HepG2 (cell line): ENCODE measurements around the gene RBM12. TPM values are rescaled to one million over a fixed set of nuclear protein-coding genes. Genes with fewer than 3 reads are reported as not detected.
A peak's percentile ranks its signal among the peaks of the same experiment; 100 is the strongest.

Source experiments
- GPN1 ChIP-seq: sonication (generic); formaldehyde crosslinking; IDR thresholded peaks from 2 replicates; pipeline ENCODE4 v1.5.1; 2020; ENCODE audit warnings: missing genetic modification reagents, borderline replicate concordance
- HNF4A ChIP-seq: sonication (generic); formaldehyde crosslinking; IDR thresholded peaks from 2 replicates; pipeline ENCODE4 v1.4.0; 2020; ENCODE audit warnings: missing genetic modification reagents
- HNRNPK ChIP-seq: fragments of 200-400 bp; formaldehyde crosslinking; IDR thresholded peaks from 2 replicates; pipeline ENCODE4 v1.6.1; 2018; ENCODE audit warnings: low read length, low read depth, moderate library complexity, mild to moderate bottlenecking; ENCODE audit not compliant: poor library complexity, severe bottlenecking
- RFX5 ChIP-seq: IDR thresholded peaks from 2 replicates; pipeline ENCODE4 v1.6.1; 2011; ENCODE audit warnings: low read depth, low read length, improper control_type of control experiment
- TERF1 ChIP-seq: sonication (generic); formaldehyde crosslinking; IDR thresholded peaks from 2 replicates; pipeline ENCODE4 v1.8.0; 2022; ENCODE audit warnings: mild to moderate bottlenecking, missing genetic modification reagents, moderate library complexity
- ZFP36L1 ChIP-seq: sonication (generic); formaldehyde crosslinking; IDR thresholded peaks from 2 replicates; pipeline ENCODE4 v1.8.0; 2022; ENCODE audit warnings: mild to moderate bottlenecking, missing genetic modification reagents, moderate library complexity
- ZMAT3 ChIP-seq: sonication (generic); formaldehyde crosslinking; conservative IDR thresholded peaks from 2 replicates; pipeline ENCODE4 v1.7.0; 2021; ENCODE audit warnings: missing genetic modification reagents
- ZNF335 ChIP-seq: sonication (generic); formaldehyde crosslinking; IDR thresholded peaks from 2 replicates; pipeline ENCODE4 v1.4.0; 2020; ENCODE audit warnings: missing genetic modification reagents
- ZNF614 ChIP-seq: IDR thresholded peaks from 2 replicates; pipeline ENCODE4 v1.6.1; 2018; ENCODE audit warnings: missing biosample characterization, missing genetic modification reagents, inconsistent platforms, borderline replicate concordance
- ZNF710 ChIP-seq: sonication (generic); formaldehyde crosslinking; IDR thresholded peaks from 2 replicates; pipeline ENCODE4 v1.5.0; 2020; ENCODE audit warnings: mild to moderate bottlenecking, missing genetic modification reagents, borderline replicate concordance
- ZNF777 ChIP-seq: sonication (generic); formaldehyde crosslinking; IDR thresholded peaks from 2 replicates; pipeline ENCODE4 v1.4.0; 2020; ENCODE audit warnings: missing genetic modification reagents
- ZNF879 ChIP-seq: sonication (generic); formaldehyde crosslinking; IDR thresholded peaks from 2 replicates; pipeline ENCODE4 v1.8.1; 2023; ENCODE audit warnings: missing genetic modification reagents
- polyA plus RNA-seq, 8 experiments: library from polyadenylated mRNA; depleted of rRNA in 3 of 8; stranded (reverse) in 7 of 8; unstranded in 1 of 8; fragments of >200 nt; fragmentation: Illumina TruSeq in 4 of 8; extraction: Trizol in 4 of 8; gene quantifications; 2 replicates each; pipeline versions ENCODE4 v1.2.1 to v1.2.3, GENCODE V29; 2011 to 2016; ENCODE audit warnings: low read depth in 4 of 8, missing spikeins in 1 of 8, mixed read lengths in 1 of 8; ENCODE audit not compliant: insufficient read depth in 1 of 8
- total RNA-seq, 5 experiments: library from RNA; depleted of rRNA; stranded (reverse); fragments of >200 nt; fragmentation: Illumina TruSeq; extraction: Trizol; gene quantifications; 2 replicates each; pipeline ENCODE4 v1.2.3, GENCODE V29; 2016; ENCODE audit warnings: low read depth in 1 of 5
- TF ChIP-seq, protein P1 (sequence below): sonication (generic); formaldehyde crosslinking; IDR thresholded peaks from 2 replicates; pipeline ENCODE4 v1.4.0; 2020; ENCODE audit warnings: missing genetic modification reagents, mild to moderate bottlenecking, borderline replicate concordance
- TF ChIP-seq, protein P2 (sequence below): IDR thresholded peaks from 2 replicates; pipeline ENCODE4 v1.6.1; 2016; ENCODE audit warnings: missing compliant biosample characterization, missing genetic modification reagents, borderline replicate concordance

The RBM12 gene
- total and polyA plus RNA-seq, 2 of the 13 experiments (the other 11 are each of a cell fraction or from before 2014, with no cell fraction given): 97.9 to 104 TPM

DNA sequence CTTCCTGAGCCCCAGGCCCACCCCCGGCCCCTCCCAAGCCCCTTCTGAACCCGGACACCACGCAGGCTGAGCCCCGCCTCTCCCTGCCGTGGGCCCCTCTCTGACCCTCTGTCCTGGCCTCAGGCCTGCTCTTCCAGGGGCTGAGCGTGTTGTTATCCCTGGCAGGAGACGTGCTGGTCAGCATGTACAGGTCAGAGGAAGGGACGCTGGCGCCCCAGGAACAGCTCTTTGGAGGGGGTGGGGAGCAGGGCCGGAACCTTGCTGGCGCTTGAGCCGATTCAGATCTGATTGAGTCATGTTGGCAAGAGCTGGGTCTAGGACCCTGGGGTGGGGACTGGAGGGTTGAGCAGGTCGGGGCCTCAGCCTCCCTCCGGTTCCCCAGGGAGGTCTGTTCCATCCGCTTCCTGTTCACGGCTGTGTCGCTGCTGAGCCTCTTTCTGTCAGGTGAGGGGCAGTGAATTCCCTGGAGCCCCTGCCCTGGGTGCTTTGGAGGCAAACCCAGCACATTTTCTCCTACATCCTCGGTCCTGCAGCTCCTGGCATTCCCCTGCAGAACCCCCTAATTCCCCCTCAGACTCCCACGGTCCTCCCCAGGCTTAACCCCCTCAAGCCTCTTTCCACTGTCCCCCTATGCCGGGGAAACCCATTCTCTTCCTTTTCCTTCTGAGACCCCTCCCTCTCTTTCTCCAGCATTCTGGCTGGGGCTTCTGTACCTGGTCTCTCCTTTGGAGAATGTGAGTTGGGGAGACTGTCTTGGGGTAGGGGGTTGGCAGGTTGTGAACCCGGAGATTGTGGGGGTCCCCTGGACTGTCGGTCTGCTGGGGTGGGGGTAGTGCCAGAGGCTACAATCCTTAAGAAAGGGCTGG, 47.1 kb downstream of the RBM12 start (continued):
- TF ChIP-seq, protein P1, sequence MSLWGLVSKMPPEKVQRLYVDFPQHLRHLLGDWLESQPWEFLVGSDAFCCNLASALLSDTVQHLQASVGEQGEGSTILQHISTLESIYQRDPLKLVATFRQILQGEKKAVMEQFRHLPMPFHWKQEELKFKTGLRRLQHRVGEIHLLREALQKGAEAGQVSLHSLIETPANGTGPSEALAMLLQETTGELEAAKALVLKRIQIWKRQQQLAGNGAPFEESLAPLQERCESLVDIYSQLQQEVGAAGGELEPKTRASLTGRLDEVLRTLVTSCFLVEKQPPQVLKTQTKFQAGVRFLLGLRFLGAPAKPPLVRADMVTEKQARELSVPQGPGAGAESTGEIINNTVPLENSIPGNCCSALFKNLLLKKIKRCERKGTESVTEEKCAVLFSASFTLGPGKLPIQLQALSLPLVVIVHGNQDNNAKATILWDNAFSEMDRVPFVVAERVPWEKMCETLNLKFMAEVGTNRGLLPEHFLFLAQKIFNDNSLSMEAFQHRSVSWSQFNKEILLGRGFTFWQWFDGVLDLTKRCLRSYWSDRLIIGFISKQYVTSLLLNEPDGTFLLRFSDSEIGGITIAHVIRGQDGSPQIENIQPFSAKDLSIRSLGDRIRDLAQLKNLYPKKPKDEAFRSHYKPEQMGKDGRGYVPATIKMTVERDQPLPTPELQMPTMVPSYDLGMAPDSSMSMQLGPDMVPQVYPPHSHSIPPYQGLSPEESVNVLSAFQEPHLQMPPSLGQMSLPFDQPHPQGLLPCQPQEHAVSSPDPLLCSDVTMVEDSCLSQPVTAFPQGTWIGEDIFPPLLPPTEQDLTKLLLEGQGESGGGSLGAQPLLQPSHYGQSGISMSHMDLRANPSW (CRISPR knock-in tag): peak; percentile 98; the same call in 1 of the 2 replicates
- no peak for TF ChIP-seq RFX5
- no peak for TF ChIP-seq HNF4A (CRISPR knock-in tag)
- TF ChIP-seq TERF1 (CRISPR knock-in tag): no peak
- peak; percentile 5; the same call in 1 of the 2 replicates for TF ChIP-seq ZNF777
- TF ChIP-seq HNRNPK: no peak
- TF ChIP-seq ZNF710 (CRISPR knock-in tag): no peak; the same call in 1 of the 2 replicates
- TF ChIP-seq ZMAT3 (CRISPR knock-in tag): no peak; the same call in none of the 2 replicates
- TF ChIP-seq, protein P2, sequence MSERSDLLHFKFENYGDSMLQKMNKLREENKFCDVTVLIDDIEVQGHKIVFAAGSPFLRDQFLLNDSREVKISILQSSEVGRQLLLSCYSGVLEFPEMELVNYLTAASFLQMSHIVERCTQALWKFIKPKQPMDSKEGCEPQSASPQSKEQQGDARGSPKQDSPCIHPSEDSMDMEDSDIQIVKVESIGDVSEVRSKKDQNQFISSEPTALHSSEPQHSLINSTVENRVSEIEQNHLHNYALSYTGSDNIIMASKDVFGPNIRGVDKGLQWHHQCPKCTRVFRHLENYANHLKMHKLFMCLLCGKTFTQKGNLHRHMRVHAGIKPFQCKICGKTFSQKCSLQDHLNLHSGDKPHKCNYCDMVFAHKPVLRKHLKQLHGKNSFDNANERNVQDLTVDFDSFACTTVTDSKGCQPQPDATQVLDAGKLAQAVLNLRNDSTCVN (CRISPR knock-in tag): peak; percentile 94; the same call in 1 of the 2 replicates
- no peak for TF ChIP-seq GPN1
- TF ChIP-seq ZNF879 (CRISPR knock-in tag): no peak
- peak; percentile 38; the same call in 1 of the 2 replicates for TF ChIP-seq ZFP36L1 (CRISPR knock-in tag)
- no peak; the same call in 1 of the 2 replicates for TF ChIP-seq ZNF614 (CRISPR knock-in tag)
- TF ChIP-seq ZNF335 (CRISPR knock-in tag): peak; percentile 62; the same call in 1 of the 2 replicates
